A549 treated with ZK216348 at 1 μM for 4 hours (cell line): ENCODE measurements around the gene GABRD. TPM values are rescaled to one million over a fixed set of nuclear protein-coding genes. Genes with fewer than 3 reads are reported as not detected.

Experiments used
- total RNA-seq: library from RNA; stranded (reverse); fragments of 200-300 nt; extraction: Qiagen RNA extraction; gene quantifications from 5 replicates; pipeline ENCODE4 v1.2.3, GENCODE V29; 2022; ENCODE audit warnings: low read depth

GABRD gene
- 0.19 to 0.83 TPM (median 0.41 TPM) in 5 replicates for total RNA-seq

GRCh38 chr1:2019172-2019543 lies at the start of gene GABRD:
Gene GABRD (plus strand): TSS chr1:2019345. CDS start chr1:2019424, 79 bp downstream.

DNA sequence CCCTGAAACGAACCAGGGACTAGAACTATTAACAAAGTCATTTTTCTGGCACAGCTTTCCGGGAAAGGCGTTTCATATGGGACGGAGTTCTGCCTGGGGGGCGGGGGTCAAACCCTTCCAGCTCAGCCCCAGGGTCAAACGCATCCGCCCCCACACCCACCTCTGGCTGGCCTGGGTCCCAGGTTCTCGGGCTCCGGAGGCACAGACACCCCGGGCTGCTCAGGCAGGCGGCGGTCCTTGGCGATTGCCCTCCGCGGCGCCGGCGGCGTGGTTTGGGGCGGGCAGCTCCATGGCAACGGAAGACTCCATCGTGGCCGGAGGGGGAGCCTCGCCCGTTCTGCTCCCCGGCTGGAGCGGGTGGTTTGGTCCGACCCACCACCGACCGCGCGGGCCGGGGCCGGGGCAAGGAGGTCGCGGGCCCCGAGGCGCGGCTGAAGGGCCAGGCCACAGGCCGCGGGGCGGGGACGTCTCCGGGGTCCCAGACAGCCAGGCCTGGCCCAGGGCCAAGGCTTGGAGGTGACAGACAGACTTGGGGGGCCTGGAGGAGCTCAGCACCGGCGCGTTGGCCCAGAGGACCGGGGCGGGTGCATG lies 15.5 kb upstream of the GABRD start, which contains the start of gene CFAP74:
Gene CFAP74, minus strand, starts transcription at position 246 of the 591 bp plus-strand sequence. CDS start 12,830 bp downstream, outside the sequence.

GRCh38 chr1:2049718-2050431 lies 30.7 kb downstream of the GABRD start, which contains the start of gene PRKCZ:
Gene PRKCZ (plus strand): TSS chr1:2050411. CDS start chr1:2050631, 220 bp downstream.

Other genes with a start within 250 kb of the GABRD start
- gene NADK, start 240.9 kb upstream of the GABRD start, total RNA-seq: 25.1 to 43.3 TPM (median 39.8 TPM) in 5 replicates
- gene GNB1, start 128.3 kb upstream of the GABRD start, total RNA-seq: 175 to 218 TPM (median 209 TPM) in 5 replicates
- gene CALML6, start 104.1 kb upstream of the GABRD start, total RNA-seq: 0.19 to 0.37 TPM (median 0.24 TPM) in 5 replicates
- gene TMEM52, start 100.1 kb upstream of the GABRD start, total RNA-seq: 0.32 to 1.7 TPM (median 0.82 TPM) in 5 replicates
- gene CFAP74, start 15.6 kb upstream of the GABRD start, total RNA-seq: 0.02 to 0.07 TPM in 2 of 5 replicates, not detected in the others
- gene PRKCZ, start 31.1 kb downstream of the GABRD start, total RNA-seq: 7.0 to 11.7 TPM (median 10.3 TPM) in 5 replicates
- 27.3 to 65.5 TPM (median 52.8 TPM) in 5 replicates for gene FAAP20, start 175.4 kb downstream of the GABRD start, total RNA-seq
- 16.8 to 27.1 TPM (median 25.8 TPM) in 5 replicates for gene SKI, start 209.0 kb downstream of the GABRD start, total RNA-seq